BE2C (cell line): ENCODE measurements around the gene CLTB.
A peak's percentile ranks its signal among the peaks of the same experiment; 100 is the strongest.

Experiments used
- DNase-seq: peaks from one replicate; pipeline ENCODE4 v3.0.0-alpha.2; 2020
- H3K27me3 ChIP-seq: fragments of 250-450 bp; sonication (Bioruptor Pico); 2 replicates; pipeline ENCODE4 v1.5.1; 2020; ENCODE audit warnings: mild to moderate bottlenecking
- H3K36me3 ChIP-seq: fragments of 250-450 bp; sonication (Bioruptor Pico); 2 replicates; pipeline ENCODE4 v1.5.1; 2020; ENCODE audit warnings: mild to moderate bottlenecking
- H3K4me1 ChIP-seq: fragments of 250-450 bp; sonication (Bioruptor Pico); 2 replicates; pipeline ENCODE4 v1.5.1; 2020
- H3K4me3 ChIP-seq: 2 replicates; pipeline ENCODE4 v1.5.1; 2011; ENCODE audit warnings: low read depth, low read length
- H3K9me3 ChIP-seq: fragments of 250-450 bp; sonication (Bioruptor Pico); 2 replicates; pipeline ENCODE4 v1.5.1; 2020
- CTCF ChIP-seq: IDR thresholded peaks from 2 replicates; pipeline ENCODE4 v1.5.1; 2012; ENCODE audit warnings: mild to moderate bottlenecking, low read depth, low read length

CLTB gene

GRCh38 chr5:176420086-176420485 is 3.7 kb upstream of the CLTB start:
- TF ChIP-seq CTCF = no peak
- no peak for DNase-seq
- Histone ChIP-seq H3K36me3 (no peaks in the 10 kb centered on the region), H3K4me1 (no peaks in the 10 kb centered on the region), H3K9me3 (no peaks in the 10 kb centered on the region), H3K27me3 (no peaks in the 10 kb centered on the region; the same call in 1 of the 2 replicates), H3K4me3 (no peak overlapping the region)

GRCh38 chr5:176418251-176418650 is 1.9 kb upstream of the CLTB start:
- no peak for TF ChIP-seq CTCF
- H3K36me3 ChIP-seq = no peaks in the 10 kb centered on the region
- no peaks in the 10 kb centered on the region for H3K4me1 ChIP-seq
- no peak overlapping the region for H3K4me3 ChIP-seq
- H3K27me3 ChIP-seq = no peaks in the 10 kb centered on the region; the same call in 1 of the 2 replicates
- no peaks in the 10 kb centered on the region for H3K9me3 ChIP-seq
- no peak for DNase-seq

DNA sequence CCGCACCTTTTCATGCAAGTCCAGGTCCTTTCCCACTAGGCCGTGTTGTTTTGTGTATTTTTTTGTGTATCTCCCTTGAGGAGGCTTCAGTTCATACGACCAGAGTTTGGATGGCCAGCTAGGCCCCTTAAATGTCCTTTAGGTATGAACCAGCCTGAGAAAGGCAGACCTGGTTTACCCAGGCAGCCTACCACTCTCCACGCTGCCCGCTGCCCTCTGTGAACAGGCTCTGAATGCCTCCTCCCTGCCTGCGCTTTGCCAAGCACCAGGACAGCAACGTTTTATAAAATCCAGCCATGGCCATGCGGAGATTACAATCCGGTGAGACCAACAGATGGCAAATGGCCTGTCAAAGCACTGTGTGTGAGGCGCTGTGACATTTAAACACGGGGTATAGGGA is 626 bp upstream of the CLTB start:
- H3K9me3 ChIP-seq = no peaks in the 10 kb centered on the region
- H3K4me1 ChIP-seq = no peaks in the 10 kb centered on the region
- no peaks in the 10 kb centered on the region for H3K36me3 ChIP-seq
- TF ChIP-seq CTCF = no peak
- no peak for DNase-seq
- H3K4me3 ChIP-seq = no peak overlapping the region
- H3K27me3 ChIP-seq = no peaks in the 10 kb centered on the region; the same call in 1 of the 2 replicates

DNA sequence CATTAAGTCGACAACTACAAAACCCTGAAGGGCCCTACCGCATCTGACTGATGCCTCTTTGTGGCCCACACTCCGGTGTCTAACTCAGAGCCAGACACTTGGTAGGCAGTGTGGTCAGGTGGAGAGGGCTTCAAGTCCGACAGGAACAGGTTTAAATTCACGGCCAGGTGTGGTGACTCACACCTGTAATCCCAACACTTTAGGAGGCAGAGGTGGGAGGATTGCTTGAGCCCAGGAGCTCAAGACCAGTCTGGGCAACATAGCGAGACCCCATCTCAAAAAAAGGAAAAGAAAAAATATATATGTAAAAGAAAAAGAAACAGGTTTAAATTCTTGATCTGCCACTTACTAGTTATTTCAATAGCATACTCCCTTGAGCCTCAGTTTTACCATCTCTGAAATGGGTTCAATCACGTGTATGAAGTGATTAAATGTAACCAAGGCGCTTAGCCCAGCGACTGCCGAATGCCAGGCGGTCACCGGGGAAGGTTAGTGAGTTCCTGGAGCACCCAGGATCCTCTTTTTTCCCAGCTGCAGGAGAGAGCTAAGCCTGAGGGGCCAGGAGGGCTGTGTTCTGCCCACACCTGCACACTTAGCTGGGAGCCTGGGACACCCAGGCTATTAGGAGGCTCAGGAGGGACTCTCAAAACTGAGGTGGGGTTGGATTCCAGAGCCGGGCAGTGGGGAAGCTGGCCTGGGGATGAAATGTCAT is 943 bp downstream of the CLTB start:
- H3K27me3 ChIP-seq = no peaks in the 10 kb centered on the region; the same call in 1 of the 2 replicates
- H3K9me3 ChIP-seq = no peaks in the 10 kb centered on the region
- DNase-seq = no peak
- peak overlapping the region; percentile 85 for H3K4me3 ChIP-seq
- TF ChIP-seq CTCF = no peak
- no peaks in the 10 kb centered on the region for H3K36me3 ChIP-seq
- H3K4me1 ChIP-seq = no peaks in the 10 kb centered on the region

DNA sequence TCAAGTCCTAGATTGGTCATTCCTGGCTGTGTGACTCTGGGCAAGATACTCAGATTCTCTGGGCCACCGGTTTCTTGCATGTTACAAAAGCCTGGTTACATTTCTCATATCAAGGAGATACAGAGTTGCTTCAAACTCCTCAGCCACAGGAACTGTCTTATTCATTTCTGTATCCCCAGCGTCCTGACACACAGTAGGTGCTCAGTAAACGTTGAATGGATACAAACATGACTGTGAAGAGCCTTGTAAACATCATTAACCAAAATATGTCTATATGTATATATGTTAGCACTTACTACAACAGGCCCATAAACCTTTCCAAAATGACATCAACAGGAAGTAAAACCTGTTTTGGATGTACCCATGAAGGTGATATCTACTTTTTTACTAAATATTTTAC is 1.6 kb downstream of the CLTB start:
- H3K4me3 ChIP-seq = no peak overlapping the region
- no peaks in the 10 kb centered on the region for H3K27me3 ChIP-seq
- peaks cover 6% of the 10 kb centered on the region for H3K36me3 ChIP-seq
- DNase-seq = no peak
- no peak for TF ChIP-seq CTCF
- H3K4me1 ChIP-seq = no peaks in the 10 kb centered on the region
- no peaks in the 10 kb centered on the region for H3K9me3 ChIP-seq

- no peak for TF ChIP-seq CTCF
- Histone ChIP-seq H3K27me3 (no peaks in the 10 kb centered on the region), H3K9me3 (no peaks in the 10 kb centered on the region), H3K36me3 (peaks cover 9% of the 10 kb centered on the region), H3K4me3 (no peak overlapping the region), H3K4me1 (no peaks in the 10 kb centered on the region)
- DNase-seq = no peak
Observed at GRCh38 chr5:176413709-176414191, 2.6 kb downstream of the CLTB start.
